ENCODE data around the gene HDAC9. TPM values are rescaled to one million over a fixed set of nuclear protein-coding genes. Genes with fewer than 3 reads are reported as not detected.
"Not testable (repeated sequence)": the region's sequence is repeated elsewhere in the genome, so short reads cannot be mapped to it uniquely, and the experiment has no call there.

The HDAC9 gene
- total and polyA plus RNA-seq, 2 experiments from 2014 or later: 32.7 to 101 TPM

DNA sequence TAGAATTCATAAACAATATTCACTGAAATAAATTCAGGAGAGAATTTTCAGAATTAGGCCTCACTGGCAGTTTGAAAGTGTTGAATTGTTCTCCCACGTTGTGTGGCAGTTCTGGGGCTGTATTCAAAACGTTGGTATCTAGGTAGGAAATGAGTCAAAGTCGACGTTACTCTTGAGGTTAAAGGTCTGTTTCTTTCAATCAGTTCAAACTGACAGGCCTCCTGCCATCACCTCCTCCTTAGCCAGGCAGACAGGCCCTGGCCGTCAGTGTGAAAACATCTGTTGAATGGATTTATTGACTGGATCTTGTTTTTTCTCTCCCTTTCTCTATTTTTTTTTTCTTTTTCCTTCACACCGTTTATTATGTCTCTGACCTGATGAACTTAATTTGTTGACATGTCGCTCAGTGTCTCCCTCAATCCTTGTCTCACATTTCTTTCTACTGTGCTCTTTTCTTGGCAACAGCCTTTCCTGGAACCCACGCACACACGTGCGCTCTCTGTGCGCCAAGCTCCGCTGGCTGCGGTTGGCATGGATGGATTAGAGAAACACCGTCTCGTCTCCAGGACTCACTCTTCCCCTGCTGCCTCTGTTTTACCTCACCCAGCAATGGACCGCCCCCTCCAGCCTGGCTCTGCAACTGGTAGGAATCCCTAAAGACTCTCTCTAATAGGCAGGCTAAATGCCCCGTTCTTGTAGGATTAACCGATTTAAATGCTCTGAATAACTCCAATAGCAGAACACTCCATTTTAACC, 231.7 kb downstream of the HDAC9 start:
- Histone ChIP-seq H3K4me1 (ENCODE audit: low read depth) (no peaks in the 10 kb centered on the region), H3K36me3 (no peaks in the 10 kb centered on the region), H3K9me3 (ENCODE audit: low read depth) (no peaks in the 10 kb centered on the region), H3K27me3 (no peaks in the 10 kb centered on the region), H3K4me3 (no peak overlapping the region), H3K27ac (no peak overlapping the region)
- TF ChIP-seq, protein P1, sequence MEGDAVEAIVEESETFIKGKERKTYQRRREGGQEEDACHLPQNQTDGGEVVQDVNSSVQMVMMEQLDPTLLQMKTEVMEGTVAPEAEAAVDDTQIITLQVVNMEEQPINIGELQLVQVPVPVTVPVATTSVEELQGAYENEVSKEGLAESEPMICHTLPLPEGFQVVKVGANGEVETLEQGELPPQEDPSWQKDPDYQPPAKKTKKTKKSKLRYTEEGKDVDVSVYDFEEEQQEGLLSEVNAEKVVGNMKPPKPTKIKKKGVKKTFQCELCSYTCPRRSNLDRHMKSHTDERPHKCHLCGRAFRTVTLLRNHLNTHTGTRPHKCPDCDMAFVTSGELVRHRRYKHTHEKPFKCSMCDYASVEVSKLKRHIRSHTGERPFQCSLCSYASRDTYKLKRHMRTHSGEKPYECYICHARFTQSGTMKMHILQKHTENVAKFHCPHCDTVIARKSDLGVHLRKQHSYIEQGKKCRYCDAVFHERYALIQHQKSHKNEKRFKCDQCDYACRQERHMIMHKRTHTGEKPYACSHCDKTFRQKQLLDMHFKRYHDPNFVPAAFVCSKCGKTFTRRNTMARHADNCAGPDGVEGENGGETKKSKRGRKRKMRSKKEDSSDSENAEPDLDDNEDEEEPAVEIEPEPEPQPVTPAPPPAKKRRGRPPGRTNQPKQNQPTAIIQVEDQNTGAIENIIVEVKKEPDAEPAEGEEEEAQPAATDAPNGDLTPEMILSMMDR (IDR thresholded peaks at IDR 0.05; ENCODE audit: low read depth, low read length): no peak
- peak in 1 of 2 donors; percentile 50 for DNase-seq (ENCODE audit: low read depth in 1 of 2, low spot score in 1 of 2)

GRCh38 chr7:18736012-18736411, 240.5 kb downstream of the HDAC9 start:
- not testable (repeated sequence) for H3K36me3 ChIP-seq

GRCh38 chr7:18740579-18740988, 245.0 kb downstream of the HDAC9 start:
- H3K4me1 ChIP-seq (ENCODE audit: low read depth): no peaks in the 10 kb centered on the region
- H3K27me3 ChIP-seq: no peaks in the 10 kb centered on the region
- H3K27ac ChIP-seq: no peak overlapping the region
- no peaks in the 10 kb centered on the region for H3K36me3 ChIP-seq
- H3K4me3 ChIP-seq: no peak overlapping the region
- no peaks in the 10 kb centered on the region for H3K9me3 ChIP-seq (ENCODE audit: low read depth)
- no peak for DNase-seq (ENCODE audit: low read depth in 1 of 2, low spot score in 1 of 2)
- TF ChIP-seq, protein P1 (IDR thresholded peaks at IDR 0.05; ENCODE audit: low read depth, low read length): no peak

More at GRCh38 chr7:18736012-18736411, 240.5 kb downstream of the HDAC9 start:
- H3K4me3 ChIP-seq; DNase-seq (ENCODE audit: low read depth in 1 of 2, low spot score in 1 of 2); H3K27me3 ChIP-seq; H3K27ac ChIP-seq; H3K4me1 ChIP-seq (ENCODE audit: low read depth); H3K9me3 ChIP-seq (ENCODE audit: low read depth): not testable (repeated sequence)

DNA sequence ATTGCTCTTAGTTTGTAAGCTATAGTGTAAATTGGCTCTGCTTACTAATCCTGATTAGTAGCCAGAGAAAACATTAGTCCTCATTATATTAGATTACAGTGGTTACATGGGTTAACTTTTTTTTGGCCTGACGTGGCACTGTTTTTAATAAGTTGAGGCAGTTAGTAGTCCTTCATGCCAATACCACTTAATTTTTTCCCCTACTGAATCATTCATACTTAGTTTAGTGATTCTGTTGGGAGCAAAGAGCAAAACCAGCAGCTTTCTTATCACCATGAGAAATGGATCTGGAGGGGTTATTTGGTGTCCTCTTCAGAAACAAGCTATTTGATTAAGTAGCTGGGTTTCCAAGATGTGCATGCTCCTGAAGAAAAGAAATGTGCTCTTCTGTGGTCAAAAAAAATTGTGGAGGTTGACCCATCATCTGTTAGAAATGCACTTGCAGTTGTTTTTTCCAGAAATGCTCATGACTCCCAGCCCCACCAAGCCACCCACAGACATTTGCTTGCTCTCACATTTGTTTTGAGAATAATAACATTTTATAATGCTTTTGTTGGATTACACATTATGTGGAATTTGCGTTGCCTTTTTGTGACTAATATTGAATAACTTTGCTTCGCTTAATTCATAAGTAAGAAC, 258.5 kb downstream of the HDAC9 start:
- Histone ChIP-seq H3K27me3 (no peaks in the 10 kb centered on the region), H3K4me3 (no peak overlapping the region), H3K4me1 (ENCODE audit: low read depth) (peaks cover 6% of the 10 kb centered on the region), H3K27ac (no peak overlapping the region), H3K36me3 (no peaks in the 10 kb centered on the region), H3K9me3 (ENCODE audit: low read depth) (no peaks in the 10 kb centered on the region)
- TF ChIP-seq, protein P1 (IDR thresholded peaks at IDR 0.05; ENCODE audit: low read depth, low read length): no peak
- DNase-seq (ENCODE audit: low read depth in 1 of 2, low spot score in 1 of 2): peak in 1 of 2 donors; percentile 57

GRCh38 chr7:18754766-18755165, 259.2 kb downstream of the HDAC9 start:
- peak in 1 of 2 donors; percentile 49 for DNase-seq (ENCODE audit: low read depth in 1 of 2, low spot score in 1 of 2)
- Histone ChIP-seq H3K4me3 (no peak overlapping the region), H3K27me3 (no peaks in the 10 kb centered on the region), H3K4me1 (ENCODE audit: low read depth) (peaks cover 4% of the 10 kb centered on the region), H3K27ac (no peak overlapping the region), H3K9me3 (ENCODE audit: low read depth) (no peaks in the 10 kb centered on the region), H3K36me3 (no peaks in the 10 kb centered on the region)
- TF ChIP-seq, protein P1 (IDR thresholded peaks at IDR 0.05; ENCODE audit: low read depth, low read length): peak; percentile 15

DNA sequence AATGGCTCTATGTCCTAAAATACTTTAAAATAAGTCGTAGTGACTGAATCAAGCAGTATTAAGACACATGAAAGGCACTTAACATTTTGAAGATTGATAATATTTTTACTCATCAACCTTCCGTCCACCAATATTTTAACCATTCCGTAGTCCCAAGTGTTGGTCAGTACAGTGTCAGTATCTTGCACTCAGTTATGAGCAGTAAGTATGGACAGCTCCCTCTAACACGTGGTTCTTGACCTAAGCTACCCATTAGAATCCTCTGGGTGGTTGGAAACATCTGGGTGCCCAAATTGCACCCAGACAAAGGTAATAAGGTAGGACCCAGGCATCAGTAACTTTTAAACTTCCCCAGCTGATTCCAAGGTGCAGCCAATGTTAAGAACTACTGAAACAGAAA, 260.2 kb downstream of the HDAC9 start:
- Histone ChIP-seq H3K27me3 (no peaks in the 10 kb centered on the region), H3K36me3 (no peaks in the 10 kb centered on the region), H3K4me1 (ENCODE audit: low read depth) (no peaks in the 10 kb centered on the region), H3K4me3 (no peak overlapping the region), H3K27ac (no peak overlapping the region), H3K9me3 (ENCODE audit: low read depth) (no peaks in the 10 kb centered on the region)
- TF ChIP-seq, protein P1 (IDR thresholded peaks at IDR 0.05; ENCODE audit: low read depth, low read length): no peak
- no peak for DNase-seq (ENCODE audit: low read depth in 1 of 2, low spot score in 1 of 2)
